ENCODE data around the gene PLA2G7.

GRCh38 chr6:46736906-46737305 is 1.7 kb upstream of the PLA2G7 start:
- TF ChIP-seq POLR2AphosphoS5 (IDR thresholded peaks at IDR 0.05; ENCODE audit: low read depth, low read length) (no peak), TAF1 (IDR thresholded peaks at IDR 0.05; ENCODE audit: borderline replicate concordance, insufficient read depth, low read length) (no peak), REST (IDR thresholded peaks at IDR 0.05; ENCODE audit: insufficient read depth in 1 of 2, low read depth in 2 of 2, low read length in 2 of 2) (no peak), SIN3A (IDR thresholded peaks at IDR 0.05; ENCODE audit: borderline replicate concordance, insufficient read depth, low read length) (no peak), FOXP2 (optimal IDR thresholded peaks at IDR 0.05; ENCODE audit: borderline replicate concordance, extremely low read depth, extremely low read length, insufficient read depth) (no peak)

Measured in PFSK-1 (cell line).